ENCODE results near the gene BAX. TPM values are rescaled to one million over a fixed set of nuclear protein-coding genes. Genes with fewer than 3 reads are reported as not detected.

Gene BAX
- total and polyA plus RNA-seq, 2 of the 13 experiments (the other 11 are each of a cell fraction or from before 2014, with no cell fraction given), result 139 to 176 TPM

DNA sequence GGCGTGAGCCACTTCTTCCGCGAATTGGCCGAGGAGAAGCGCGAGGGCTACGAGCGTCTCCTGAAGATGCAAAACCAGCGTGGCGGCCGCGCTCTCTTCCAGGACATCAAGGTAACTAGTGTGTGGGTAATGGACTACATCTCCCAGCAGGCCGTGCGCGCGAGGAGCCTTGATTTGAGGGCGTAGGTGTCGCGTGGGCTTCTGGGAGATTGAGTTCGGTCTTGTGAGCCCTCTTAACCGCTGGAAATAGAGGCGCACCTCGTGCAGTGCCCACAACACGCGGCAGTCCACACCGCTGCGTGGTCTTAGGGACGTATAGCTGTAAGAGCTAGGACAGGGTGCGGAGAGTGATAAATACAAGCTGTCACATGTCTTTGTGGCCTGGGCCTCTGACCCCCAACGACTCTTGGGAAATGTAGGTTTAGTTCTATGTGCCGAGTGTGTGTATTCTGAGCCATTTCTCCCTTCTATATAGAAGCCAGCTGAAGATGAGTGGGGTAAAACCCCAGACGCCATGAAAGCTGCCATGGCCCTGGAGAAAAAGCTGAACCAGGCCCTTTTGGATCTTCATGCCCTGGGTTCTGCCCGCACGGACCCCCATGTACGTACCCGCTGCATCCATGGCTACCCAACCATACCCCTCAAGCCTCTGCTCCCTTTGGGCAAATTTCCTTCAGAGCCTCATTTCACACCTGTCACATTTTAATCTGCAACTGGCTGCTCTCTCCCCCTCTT lies 11.3 kb downstream of the BAX start (continued):
- peak; percentile 16; the same call in 1 of the 2 replicates for TF ChIP-seq CCDC6 (CRISPR knock-in tag; IDR thresholded peaks at IDR 0.05)
- TF ChIP-seq, protein P1, sequence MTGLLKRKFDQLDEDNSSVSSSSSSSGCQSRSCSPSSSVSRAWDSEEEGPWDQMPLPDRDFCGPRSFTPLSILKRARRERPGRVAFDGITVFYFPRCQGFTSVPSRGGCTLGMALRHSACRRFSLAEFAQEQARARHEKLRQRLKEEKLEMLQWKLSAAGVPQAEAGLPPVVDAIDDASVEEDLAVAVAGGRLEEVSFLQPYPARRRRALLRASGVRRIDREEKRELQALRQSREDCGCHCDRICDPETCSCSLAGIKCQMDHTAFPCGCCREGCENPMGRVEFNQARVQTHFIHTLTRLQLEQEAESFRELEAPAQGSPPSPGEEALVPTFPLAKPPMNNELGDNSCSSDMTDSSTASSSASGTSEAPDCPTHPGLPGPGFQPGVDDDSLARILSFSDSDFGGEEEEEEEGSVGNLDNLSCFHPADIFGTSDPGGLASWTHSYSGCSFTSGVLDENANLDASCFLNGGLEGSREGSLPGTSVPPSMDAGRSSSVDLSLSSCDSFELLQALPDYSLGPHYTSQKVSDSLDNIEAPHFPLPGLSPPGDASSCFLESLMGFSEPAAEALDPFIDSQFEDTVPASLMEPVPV (CRISPR knock-in tag; IDR thresholded peaks at IDR 0.05), result 0 out of 2 replicates have a peak, but pooled peaks have one; percentile 9
- TF ChIP-seq HOXA3 (CRISPR knock-in tag; IDR thresholded peaks at IDR 0.05), result peak; percentile 22; the same call in 1 of the 2 replicates
- TF ChIP-seq SUZ12 (IDR thresholded peaks at IDR 0.05; ENCODE audit: low read depth, low read length), result peak; percentile 82
- TF ChIP-seq ZIK1 (CRISPR knock-in tag; IDR thresholded peaks at IDR 0.05; ENCODE audit: borderline replicate concordance, low read depth), result 0 out of 2 replicates have a peak, but pooled peaks have one; percentile 37
- TF ChIP-seq, protein P2, sequence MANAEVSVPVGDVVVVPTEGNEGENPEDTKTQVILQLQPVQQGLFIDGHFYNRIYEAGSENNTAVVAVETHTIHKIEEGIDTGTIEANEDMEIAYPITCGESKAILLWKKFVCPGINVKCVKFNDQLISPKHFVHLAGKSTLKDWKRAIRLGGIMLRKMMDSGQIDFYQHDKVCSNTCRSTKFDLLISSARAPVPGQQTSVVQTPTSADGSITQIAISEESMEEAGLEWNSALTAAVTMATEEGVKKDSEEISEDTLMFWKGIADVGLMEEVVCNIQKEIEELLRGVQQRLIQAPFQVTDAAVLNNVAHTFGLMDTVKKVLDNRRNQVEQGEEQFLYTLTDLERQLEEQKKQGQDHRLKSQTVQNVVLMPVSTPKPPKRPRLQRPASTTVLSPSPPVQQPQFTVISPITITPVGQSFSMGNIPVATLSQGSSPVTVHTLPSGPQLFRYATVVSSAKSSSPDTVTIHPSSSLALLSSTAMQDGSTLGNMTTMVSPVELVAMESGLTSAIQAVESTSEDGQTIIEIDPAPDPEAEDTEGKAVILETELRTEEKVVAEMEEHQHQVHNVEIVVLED (CRISPR knock-in tag; IDR thresholded peaks at IDR 0.05; ENCODE audit: borderline replicate concordance), result peak; percentile 42; the same call in 1 of the 2 replicates
- TF ChIP-seq GTF3A (CRISPR knock-in tag; conservative IDR thresholded peaks at IDR 0.05), result no peak
- TF ChIP-seq, protein P3, sequence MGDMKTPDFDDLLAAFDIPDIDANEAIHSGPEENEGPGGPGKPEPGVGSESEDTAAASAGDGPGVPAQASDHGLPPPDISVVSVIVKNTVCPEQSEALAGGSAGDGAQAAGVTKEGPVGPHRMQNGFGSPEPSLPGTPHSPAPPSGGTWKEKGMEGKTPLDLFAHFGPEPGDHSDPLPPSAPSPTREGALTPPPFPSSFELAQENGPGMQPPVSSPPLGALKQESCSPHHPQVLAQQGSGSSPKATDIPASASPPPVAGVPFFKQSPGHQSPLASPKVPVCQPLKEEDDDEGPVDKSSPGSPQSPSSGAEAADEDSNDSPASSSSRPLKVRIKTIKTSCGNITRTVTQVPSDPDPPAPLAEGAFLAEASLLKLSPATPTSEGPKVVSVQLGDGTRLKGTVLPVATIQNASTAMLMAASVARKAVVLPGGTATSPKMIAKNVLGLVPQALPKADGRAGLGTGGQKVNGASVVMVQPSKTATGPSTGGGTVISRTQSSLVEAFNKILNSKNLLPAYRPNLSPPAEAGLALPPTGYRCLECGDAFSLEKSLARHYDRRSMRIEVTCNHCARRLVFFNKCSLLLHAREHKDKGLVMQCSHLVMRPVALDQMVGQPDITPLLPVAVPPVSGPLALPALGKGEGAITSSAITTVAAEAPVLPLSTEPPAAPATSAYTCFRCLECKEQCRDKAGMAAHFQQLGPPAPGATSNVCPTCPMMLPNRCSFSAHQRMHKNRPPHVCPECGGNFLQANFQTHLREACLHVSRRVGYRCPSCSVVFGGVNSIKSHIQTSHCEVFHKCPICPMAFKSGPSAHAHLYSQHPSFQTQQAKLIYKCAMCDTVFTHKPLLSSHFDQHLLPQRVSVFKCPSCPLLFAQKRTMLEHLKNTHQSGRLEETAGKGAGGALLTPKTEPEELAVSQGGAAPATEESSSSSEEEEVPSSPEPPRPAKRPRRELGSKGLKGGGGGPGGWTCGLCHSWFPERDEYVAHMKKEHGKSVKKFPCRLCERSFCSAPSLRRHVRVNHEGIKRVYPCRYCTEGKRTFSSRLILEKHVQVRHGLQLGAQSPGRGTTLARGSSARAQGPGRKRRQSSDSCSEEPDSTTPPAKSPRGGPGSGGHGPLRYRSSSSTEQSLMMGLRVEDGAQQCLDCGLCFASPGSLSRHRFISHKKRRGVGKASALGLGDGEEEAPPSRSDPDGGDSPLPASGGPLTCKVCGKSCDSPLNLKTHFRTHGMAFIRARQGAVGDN (CRISPR knock-in tag; IDR thresholded peaks at IDR 0.05), result peak; percentile 79
- peak; percentile 50; the same call in 1 of the 2 replicates for TF ChIP-seq NFYC (CRISPR knock-in tag; IDR thresholded peaks at IDR 0.05)
- TF ChIP-seq ARNT2 (CRISPR knock-in tag; IDR thresholded peaks at IDR 0.05; ENCODE audit: low read depth), result no peak; the same call in 1 of the 2 replicates
- TF ChIP-seq ZNF605 (CRISPR knock-in tag; IDR thresholded peaks at IDR 0.05), result 0 out of 2 replicates have a peak, but pooled peaks have one; percentile 0
- peak; percentile 92 for TF ChIP-seq RBM22 (optimal IDR thresholded peaks at IDR 0.05; ENCODE audit: low read length)
- no peak for TF ChIP-seq TEAD3 (CRISPR knock-in tag; optimal IDR thresholded peaks at IDR 0.05; ENCODE audit: borderline replicate concordance)
- no peak for TF ChIP-seq HNRNPLL (IDR thresholded peaks at IDR 0.05; ENCODE audit: low read depth, low read length, poor library complexity, severe bottlenecking)
- TF ChIP-seq ZNF773 (CRISPR knock-in tag; IDR thresholded peaks at IDR 0.05; ENCODE audit: borderline replicate concordance), result no peak
- TF ChIP-seq ZNF136 (CRISPR knock-in tag; IDR thresholded peaks at IDR 0.05; ENCODE audit: low read depth), result no peak
- TF ChIP-seq NFIB (CRISPR knock-in tag; IDR thresholded peaks at IDR 0.05; ENCODE audit: borderline replicate concordance), result 0 out of 2 replicates have a peak, but pooled peaks have one; percentile 14
- TF ChIP-seq, protein P4, sequence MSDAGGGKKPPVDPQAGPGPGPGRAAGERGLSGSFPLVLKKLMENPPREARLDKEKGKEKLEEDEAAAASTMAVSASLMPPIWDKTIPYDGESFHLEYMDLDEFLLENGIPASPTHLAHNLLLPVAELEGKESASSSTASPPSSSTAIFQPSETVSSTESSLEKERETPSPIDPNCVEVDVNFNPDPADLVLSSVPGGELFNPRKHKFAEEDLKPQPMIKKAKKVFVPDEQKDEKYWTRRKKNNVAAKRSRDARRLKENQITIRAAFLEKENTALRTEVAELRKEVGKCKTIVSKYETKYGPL (CRISPR knock-in tag; IDR thresholded peaks at IDR 0.05), result 0 out of 2 replicates have a peak, but pooled peaks have one; percentile 37
- TF ChIP-seq CREM (IDR thresholded peaks at IDR 0.05), result peak; percentile 17; the same call in 1 of the 2 replicates
- no peak for TF ChIP-seq CREM (CRISPR knock-in tag; IDR thresholded peaks at IDR 0.05)
- peak; percentile 74; the same call in 1 of the 2 replicates for TF ChIP-seq ZNF615 (CRISPR knock-in tag; IDR thresholded peaks at IDR 0.05; ENCODE audit: borderline replicate concordance)
